ENCODE results near the gene FRYL.

The FRYL gene

DNA sequence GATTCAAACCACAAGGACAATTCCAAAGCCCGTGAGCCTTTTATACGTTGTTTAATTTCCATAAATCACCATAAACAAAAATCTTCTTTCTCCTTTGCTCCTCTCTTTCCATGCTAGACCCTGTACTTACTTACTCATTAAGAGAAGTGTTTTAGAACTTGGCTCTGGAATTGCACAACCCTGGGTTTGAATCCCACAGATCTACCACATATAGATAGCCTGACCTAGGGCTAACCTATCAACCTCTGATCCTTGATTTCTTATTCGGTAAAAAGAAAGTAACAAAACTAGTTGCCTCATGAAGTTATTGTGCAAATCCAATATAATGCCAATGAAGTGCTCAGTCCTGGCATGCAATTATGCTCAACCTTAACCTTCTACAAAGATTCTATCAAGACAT lies 221.3 kb downstream of the FRYL start:
- no peaks in the 10 kb centered on the region for H3K4me1 ChIP-seq (ENCODE audit: insufficient read depth, low read length, severe bottlenecking)

DNA sequence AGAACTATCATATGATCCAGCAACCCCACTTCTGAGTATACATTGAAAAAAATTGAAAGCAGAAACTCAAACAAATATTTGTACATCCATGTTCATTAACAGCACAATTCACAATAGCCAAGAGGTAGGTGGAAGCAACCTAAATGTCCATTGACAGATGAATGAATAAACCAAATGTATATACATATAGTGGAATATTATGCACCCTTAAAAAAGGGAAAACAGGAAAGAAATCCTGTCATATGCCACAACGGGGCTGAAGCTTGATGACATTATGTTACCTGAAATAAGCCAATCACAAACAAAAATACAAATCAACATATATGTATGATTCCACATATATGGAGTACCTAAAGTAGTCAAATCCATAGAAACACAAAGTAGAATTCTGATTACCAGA lies 222.1 kb downstream of the FRYL start:
- no peak overlapping the region for H3K27ac ChIP-seq (ENCODE audit: low read depth, low read length, poor library complexity, severe bottlenecking)
- H3K9me2 ChIP-seq (ENCODE audit: low read depth, low read length) = no peaks in the 10 kb centered on the region
- H3K9me3 ChIP-seq (ENCODE audit: low read length) = no peaks in the 10 kb centered on the region
- H3K79me2 ChIP-seq (ENCODE audit: insufficient read depth, low read length) = no peaks in the 10 kb centered on the region
- H2AFZ ChIP-seq (ENCODE audit: low read length) = no peak overlapping the region
- H3F3A ChIP-seq (ENCODE audit: insufficient read depth, low read length) = no peaks in the 10 kb centered on the region
- H4K20me1 ChIP-seq (ENCODE audit: insufficient read depth, low read length) = no peaks in the 10 kb centered on the region
- no peak overlapping the region for H3K9ac ChIP-seq (ENCODE audit: low read length)
- H3K27me3 ChIP-seq (ENCODE audit: insufficient read depth, low read length) = no peaks in the 10 kb centered on the region
- no peak overlapping the region for H3K4me2 ChIP-seq (ENCODE audit: low read length)
- no peaks in the 10 kb centered on the region for H3K4me1 ChIP-seq (ENCODE audit: insufficient read depth, low read length, severe bottlenecking)
- H3K4me3 ChIP-seq (ENCODE audit: low read depth, low read length, poor library complexity, severe bottlenecking) = no peak overlapping the region
- peaks cover 64% of the 10 kb centered on the region for H3K36me3 ChIP-seq (ENCODE audit: insufficient read depth, low read length)
- no peak for TF ChIP-seq EZH2 (IDR thresholded peaks at IDR 0.05; ENCODE audit: borderline replicate concordance, low read length)
- TF ChIP-seq, protein P1, sequence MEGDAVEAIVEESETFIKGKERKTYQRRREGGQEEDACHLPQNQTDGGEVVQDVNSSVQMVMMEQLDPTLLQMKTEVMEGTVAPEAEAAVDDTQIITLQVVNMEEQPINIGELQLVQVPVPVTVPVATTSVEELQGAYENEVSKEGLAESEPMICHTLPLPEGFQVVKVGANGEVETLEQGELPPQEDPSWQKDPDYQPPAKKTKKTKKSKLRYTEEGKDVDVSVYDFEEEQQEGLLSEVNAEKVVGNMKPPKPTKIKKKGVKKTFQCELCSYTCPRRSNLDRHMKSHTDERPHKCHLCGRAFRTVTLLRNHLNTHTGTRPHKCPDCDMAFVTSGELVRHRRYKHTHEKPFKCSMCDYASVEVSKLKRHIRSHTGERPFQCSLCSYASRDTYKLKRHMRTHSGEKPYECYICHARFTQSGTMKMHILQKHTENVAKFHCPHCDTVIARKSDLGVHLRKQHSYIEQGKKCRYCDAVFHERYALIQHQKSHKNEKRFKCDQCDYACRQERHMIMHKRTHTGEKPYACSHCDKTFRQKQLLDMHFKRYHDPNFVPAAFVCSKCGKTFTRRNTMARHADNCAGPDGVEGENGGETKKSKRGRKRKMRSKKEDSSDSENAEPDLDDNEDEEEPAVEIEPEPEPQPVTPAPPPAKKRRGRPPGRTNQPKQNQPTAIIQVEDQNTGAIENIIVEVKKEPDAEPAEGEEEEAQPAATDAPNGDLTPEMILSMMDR (IDR thresholded peaks at IDR 0.05; ENCODE audit: low read length) = no peak

More for the DNA sequence above, 221.3 kb downstream of the FRYL start:
- Histone ChIP-seq H3K9ac (ENCODE audit: low read length) (no peak overlapping the region), H3K36me3 (ENCODE audit: insufficient read depth, low read length) (peaks cover 64% of the 10 kb centered on the region), H3K4me3 (ENCODE audit: low read depth, low read length, poor library complexity, severe bottlenecking) (no peak overlapping the region), H2AFZ (ENCODE audit: low read length) (no peak overlapping the region), H3K79me2 (ENCODE audit: insufficient read depth, low read length) (no peaks in the 10 kb centered on the region), H3K9me3 (ENCODE audit: low read length) (no peaks in the 10 kb centered on the region), H3K27ac (ENCODE audit: low read depth, low read length, poor library complexity, severe bottlenecking) (no peak overlapping the region), H3K27me3 (ENCODE audit: insufficient read depth, low read length) (no peaks in the 10 kb centered on the region), H3F3A (ENCODE audit: insufficient read depth, low read length) (no peaks in the 10 kb centered on the region), H3K4me2 (ENCODE audit: low read length) (no peak overlapping the region), H3K9me2 (ENCODE audit: low read depth, low read length) (no peaks in the 10 kb centered on the region), H4K20me1 (ENCODE audit: insufficient read depth, low read length) (no peaks in the 10 kb centered on the region)
- TF ChIP-seq, protein P1 (IDR thresholded peaks at IDR 0.05; ENCODE audit: low read length) = no peak
- no peak for TF ChIP-seq EZH2 (IDR thresholded peaks at IDR 0.05; ENCODE audit: borderline replicate concordance, low read length)

DNA sequence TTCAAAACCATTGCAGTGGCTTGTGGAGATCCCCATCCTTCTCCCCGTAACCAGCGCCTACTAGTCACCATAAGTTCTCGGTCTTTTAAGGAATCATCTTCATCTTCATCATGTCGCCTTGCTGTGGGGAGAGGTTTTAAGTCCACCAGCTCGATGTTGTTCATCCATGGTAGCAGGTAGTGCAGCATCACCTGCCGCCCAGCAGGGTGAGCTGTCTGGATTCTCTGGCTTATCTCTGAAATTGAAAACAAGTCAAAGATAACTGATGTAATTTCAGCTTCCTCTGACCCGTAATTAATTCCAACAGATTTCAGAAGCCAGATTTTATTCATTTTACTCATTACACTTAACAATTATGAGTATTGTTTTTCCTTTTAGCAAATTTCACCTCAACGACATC lies 222.6 kb downstream of the FRYL start:
- Histone ChIP-seq H3K27ac (ENCODE audit: low read depth, low read length, poor library complexity, severe bottlenecking) (no peak overlapping the region), H3K9me3 (ENCODE audit: low read length) (no peaks in the 10 kb centered on the region), H3K79me2 (ENCODE audit: insufficient read depth, low read length) (no peaks in the 10 kb centered on the region), H3K4me2 (ENCODE audit: low read length) (no peak overlapping the region), H3K9me2 (ENCODE audit: low read depth, low read length) (no peaks in the 10 kb centered on the region), H3K4me3 (ENCODE audit: low read depth, low read length, poor library complexity, severe bottlenecking) (no peak overlapping the region), H3K27me3 (ENCODE audit: insufficient read depth, low read length) (no peaks in the 10 kb centered on the region), H3K9ac (ENCODE audit: low read length) (no peak overlapping the region), H4K20me1 (ENCODE audit: insufficient read depth, low read length) (no peaks in the 10 kb centered on the region), H3K4me1 (ENCODE audit: insufficient read depth, low read length, severe bottlenecking) (no peaks in the 10 kb centered on the region), H3F3A (ENCODE audit: insufficient read depth, low read length) (no peaks in the 10 kb centered on the region), H2AFZ (ENCODE audit: low read length) (no peak overlapping the region), H3K36me3 (ENCODE audit: insufficient read depth, low read length) (peaks cover 61% of the 10 kb centered on the region)
- TF ChIP-seq EZH2 (IDR thresholded peaks at IDR 0.05; ENCODE audit: borderline replicate concordance, low read length) = no peak
- TF ChIP-seq, protein P1 (IDR thresholded peaks at IDR 0.05; ENCODE audit: low read length) = peak; percentile 33; the same call in 1 of the 2 replicates

Measured in OCI-LY1 (cell line).